AML-193 (cell line): ENCODE results near the gene NXPH4.
A peak's percentile ranks its signal among the peaks of the same experiment; 100 is the strongest.

Experiments
- DNase-seq, 2 experiments: peaks; one replicate each; lab custom pipeline; 2025; lab: John Stamatoyannopoulos, UW

NXPH4 gene

GRCh38 chr12:57203791-57204190 lies 12.8 kb upstream of the NXPH4 start:
- no peak for DNase-seq

- DNase-seq = no peak
These were observed 12.1 kb upstream of the NXPH4 start for GRCh38 chr12:57204454-57204853.

- DNase-seq = no peak
These were observed 11.4 kb upstream of the NXPH4 start for GRCh38 chr12:57205186-57205585.

GRCh38 chr12:57205931-57206330 lies 10.7 kb upstream of the NXPH4 start:
- DNase-seq = no peak

GRCh38 chr12:57207731-57208630 lies 8.6 kb upstream of the NXPH4 start:
- DNase-seq = no peak

GRCh38 chr12:57208631-57209282 lies 7.8 kb upstream of the NXPH4 start:
- DNase-seq = no peak

GRCh38 chr12:57209916-57210315 lies 6.7 kb upstream of the NXPH4 start:
- DNase-seq = no peak

- DNase-seq = no peak
These were observed 6.1 kb upstream of the NXPH4 start for GRCh38 chr12:57210461-57210860.

- peak in 1 of 2 experiments; percentile 9 for DNase-seq
These were observed 5.5 kb upstream of the NXPH4 start for GRCh38 chr12:57210926-57211692.

GRCh38 chr12:57211791-57212700 lies 4.5 kb upstream of the NXPH4 start:
- DNase-seq = no peak

- DNase-seq = no peak
These were observed 3.9 kb upstream of the NXPH4 start for GRCh38 chr12:57212701-57213057.

- DNase-seq = peak; percentile 74 to 79
These were observed 3.4 kb upstream of the NXPH4 start for GRCh38 chr12:57213058-57213715.

GRCh38 chr12:57213763-57214397 lies 2.7 kb upstream of the NXPH4 start:
- DNase-seq = peak in 1 of 2 experiments; percentile 54

GRCh38 chr12:57214398-57214781 lies 2.2 kb upstream of the NXPH4 start:
- DNase-seq = peak; percentile 63 to 68

- DNase-seq = no peak
These were observed 1.5 kb upstream of the NXPH4 start for GRCh38 chr12:57215065-57215464.

- DNase-seq = no peak
These were observed 953 bp upstream of the NXPH4 start for GRCh38 chr12:57215668-57216013.

GRCh38 chr12:57216921-57217879 lies 606 bp downstream of the NXPH4 start:
- DNase-seq = no peak

GRCh38 chr12:57218030-57218853 lies 1.6 kb downstream of the NXPH4 start:
- no peak for DNase-seq
